ENCODE measurements around the gene ETS1. TPM values are rescaled to one million over a fixed set of nuclear protein-coding genes. Genes with fewer than 3 reads are reported as not detected.

The ETS1 gene
- polyA plus RNA-seq, 1 donor (not counting 4 experiments of a cell fraction or from before 2014, with no cell fraction given): 41.0 TPM

GRCh38 chr11:128415539-128415938 is 171.8 kb downstream of the ETS1 start:
- FAIRE-seq (no peak), DNase-seq (ENCODE audit: low read depth, low spot score) (no peak)
- Histone ChIP-seq H3K9me3 (ENCODE audit: control insufficient read depth, low read depth, low read length) (no peaks in the 10 kb centered on the region), H2AFZ (ENCODE audit: control insufficient read depth, low read length) (no peak overlapping the region), H3K9ac (ENCODE audit: control insufficient read depth, extremely low read depth, insufficient read depth, low read length) (no peak overlapping the region), H3K4me3 (ENCODE audit: control insufficient read depth in 2 of 3, extremely low read depth in 1 of 3, insufficient read depth in 2 of 3, low read depth in 1 of 3, low read length in 3 of 3) (no peak overlapping the region), H3K9me1 (ENCODE audit: control insufficient read depth, extremely low read depth, insufficient read depth, low read length) (no peaks in the 10 kb centered on the region), H3K27ac (ENCODE audit: control insufficient read depth, insufficient read depth, low read length) (no peak overlapping the region), H3K4me2 (ENCODE audit: control insufficient read depth, extremely low read depth, insufficient read depth, low read depth, low read length) (no peak overlapping the region), H3K36me3 (ENCODE audit: control insufficient read depth in 2 of 2, extremely low read depth in 1 of 2, insufficient read depth in 2 of 2, low read length in 2 of 2) (no peaks in the 10 kb centered on the region), H3K79me2 (ENCODE audit: control insufficient read depth, insufficient read depth, low read length) (no peaks in the 10 kb centered on the region), H3K4me1 (ENCODE audit: control insufficient read depth, extremely low read depth, insufficient read depth, low read length) (no peaks in the 10 kb centered on the region), H4K20me1 (ENCODE audit: control insufficient read depth, extremely low read depth, insufficient read depth, low read length) (no peaks in the 10 kb centered on the region), H3K27me3 (ENCODE audit: control insufficient read depth, extremely low read depth, insufficient read depth, low read length) (no peaks in the 10 kb centered on the region)
- dilution Hi-C loops (cut with MboI; ENCODE audit: extremely low pct_ligation_motif_present, low sequenced_read_pairs): no loop called here
- TF ChIP-seq EZH2 (IDR thresholded peaks at IDR 0.05; ENCODE audit: low read length) (no peak), CTCF (optimal IDR thresholded peaks at IDR 0.05 in 1 of 3, IDR thresholded peaks at IDR 0.05 in 1 of 3, conservative IDR thresholded peaks at IDR 0.05 in 1 of 3; ENCODE audit: extremely low read depth in 1 of 3, insufficient read depth in 2 of 3, low read length in 3 of 3) (no peak)

GRCh38 chr11:128412847-128413791 is 174.2 kb downstream of the ETS1 start:
- no peak overlapping the region for H3K27ac ChIP-seq (ENCODE audit: control insufficient read depth, insufficient read depth, low read length)
- no peaks in the 10 kb centered on the region for H3K9me1 ChIP-seq (ENCODE audit: control insufficient read depth, extremely low read depth, insufficient read depth, low read length)
- H3K4me1 ChIP-seq (ENCODE audit: control insufficient read depth, extremely low read depth, insufficient read depth, low read length): peaks cover 8% of the 10 kb centered on the region
- no peak for FAIRE-seq
- no peaks in the 10 kb centered on the region for H3K9me3 ChIP-seq (ENCODE audit: control insufficient read depth, low read depth, low read length)
- no peaks in the 10 kb centered on the region for H3K36me3 ChIP-seq (ENCODE audit: control insufficient read depth in 2 of 2, extremely low read depth in 1 of 2, insufficient read depth in 2 of 2, low read length in 2 of 2)
- no peak overlapping the region for H3K4me2 ChIP-seq (ENCODE audit: control insufficient read depth, extremely low read depth, insufficient read depth, low read depth, low read length)
- no peak for DNase-seq (ENCODE audit: low read depth, low spot score)
- H2AFZ ChIP-seq (ENCODE audit: control insufficient read depth, low read length): no peak overlapping the region
- no peaks in the 10 kb centered on the region for H3K79me2 ChIP-seq (ENCODE audit: control insufficient read depth, insufficient read depth, low read length)
- dilution Hi-C loops (cut with MboI; ENCODE audit: extremely low pct_ligation_motif_present, low sequenced_read_pairs): no loop called here
- no peak overlapping the region for H3K4me3 ChIP-seq (ENCODE audit: control insufficient read depth in 2 of 3, extremely low read depth in 1 of 3, insufficient read depth in 2 of 3, low read depth in 1 of 3, low read length in 3 of 3)
- TF ChIP-seq CTCF (optimal IDR thresholded peaks at IDR 0.05 in 1 of 3, IDR thresholded peaks at IDR 0.05 in 1 of 3, conservative IDR thresholded peaks at IDR 0.05 in 1 of 3; ENCODE audit: extremely low read depth in 1 of 3, insufficient read depth in 2 of 3, low read length in 3 of 3) (no peak), EZH2 (IDR thresholded peaks at IDR 0.05; ENCODE audit: low read length) (no peak)
- no peaks in the 10 kb centered on the region for H3K27me3 ChIP-seq (ENCODE audit: control insufficient read depth, extremely low read depth, insufficient read depth, low read length)
- no peak overlapping the region for H3K9ac ChIP-seq (ENCODE audit: control insufficient read depth, extremely low read depth, insufficient read depth, low read length)
- H4K20me1 ChIP-seq (ENCODE audit: control insufficient read depth, extremely low read depth, insufficient read depth, low read length): no peaks in the 10 kb centered on the region

Measured in keratinocyte (primary cell).